ENCODE results near the gene SFXN3.
A peak's percentile ranks its signal among the peaks of the same experiment; 100 is the strongest.

The SFXN3 gene

GRCh38 chr10:100998991-100999741 lies 31.9 kb upstream of the SFXN3 start:
- peak; percentile 79 for DNase-seq
- in situ Hi-C loops (cut with HindIII; ENCODE audit: low pct_ligation_motif_present, low pct_unique_long_range_greater_than_20kb, low sequenced_read_pairs) = no loop called here

GRCh38 chr10:100999742-101000126 lies 31.3 kb upstream of the SFXN3 start, which contains the start of gene LZTS2:
Gene LZTS2 (plus strand): TSS chr10:100999808. CDS start chr10:101002539, 2,731 bp downstream.
- in situ Hi-C loops (cut with HindIII; ENCODE audit: low pct_ligation_motif_present, low pct_unique_long_range_greater_than_20kb, low sequenced_read_pairs) = no loop called here
- no peak for DNase-seq

- peak; percentile 50 for DNase-seq
- in situ Hi-C loops (cut with HindIII; ENCODE audit: low pct_ligation_motif_present, low pct_unique_long_range_greater_than_20kb, low sequenced_read_pairs) = no loop called here
These were observed 30.7 kb upstream of the SFXN3 start for GRCh38 chr10:101000127-101000914.

- DNase-seq = peak; percentile 83
- in situ Hi-C loops (cut with HindIII; ENCODE audit: low pct_ligation_motif_present, low pct_unique_long_range_greater_than_20kb, low sequenced_read_pairs) = no loop called here
These were observed 29.9 kb upstream of the SFXN3 start for GRCh38 chr10:101000915-101001658.

DNA sequence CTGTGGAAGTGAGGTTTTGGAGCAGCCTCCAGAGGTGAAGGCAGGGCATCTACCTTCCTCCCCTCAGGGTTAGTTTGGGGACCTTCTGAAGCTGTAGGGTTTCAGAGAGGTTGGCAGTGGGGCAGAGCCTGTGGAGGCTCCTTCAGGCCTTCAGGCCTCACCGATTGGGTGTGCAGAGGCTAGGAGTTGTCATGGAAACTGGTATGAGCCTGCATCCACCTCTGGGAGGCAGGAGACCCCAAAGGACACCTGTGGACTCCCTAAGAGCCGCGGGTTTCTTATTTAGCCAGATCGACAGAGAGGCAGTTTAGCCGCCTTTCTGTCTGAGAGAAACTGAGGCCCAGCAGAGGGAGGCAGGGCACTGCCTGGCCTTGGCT lies 29.4 kb upstream of the SFXN3 start:
- DNase-seq = no peak
- in situ Hi-C loops (cut with HindIII; ENCODE audit: low pct_ligation_motif_present, low pct_unique_long_range_greater_than_20kb, low sequenced_read_pairs) = no loop called here

DNA sequence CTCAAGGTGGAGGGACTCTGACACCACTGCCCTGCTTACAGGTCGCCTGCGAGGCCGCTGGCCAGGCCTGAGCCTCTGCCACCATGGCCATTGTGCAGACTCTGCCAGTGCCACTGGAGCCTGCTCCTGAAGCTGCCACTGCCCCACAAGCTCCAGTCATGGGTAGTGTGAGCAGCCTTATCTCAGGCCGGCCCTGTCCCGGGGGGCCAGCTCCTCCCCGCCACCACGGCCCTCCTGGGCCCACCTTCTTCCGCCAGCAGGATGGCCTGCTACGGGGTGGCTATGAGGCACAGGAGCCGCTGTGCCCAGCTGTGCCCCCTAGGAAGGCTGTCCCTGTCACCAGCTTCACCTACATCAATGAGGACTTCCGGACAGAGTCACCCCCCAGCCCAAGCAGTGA lies 28.6 kb upstream of the SFXN3 start:
- in situ Hi-C loops (cut with HindIII; ENCODE audit: low pct_ligation_motif_present, low pct_unique_long_range_greater_than_20kb, low sequenced_read_pairs) = no loop called here
- no peak for DNase-seq

DNA sequence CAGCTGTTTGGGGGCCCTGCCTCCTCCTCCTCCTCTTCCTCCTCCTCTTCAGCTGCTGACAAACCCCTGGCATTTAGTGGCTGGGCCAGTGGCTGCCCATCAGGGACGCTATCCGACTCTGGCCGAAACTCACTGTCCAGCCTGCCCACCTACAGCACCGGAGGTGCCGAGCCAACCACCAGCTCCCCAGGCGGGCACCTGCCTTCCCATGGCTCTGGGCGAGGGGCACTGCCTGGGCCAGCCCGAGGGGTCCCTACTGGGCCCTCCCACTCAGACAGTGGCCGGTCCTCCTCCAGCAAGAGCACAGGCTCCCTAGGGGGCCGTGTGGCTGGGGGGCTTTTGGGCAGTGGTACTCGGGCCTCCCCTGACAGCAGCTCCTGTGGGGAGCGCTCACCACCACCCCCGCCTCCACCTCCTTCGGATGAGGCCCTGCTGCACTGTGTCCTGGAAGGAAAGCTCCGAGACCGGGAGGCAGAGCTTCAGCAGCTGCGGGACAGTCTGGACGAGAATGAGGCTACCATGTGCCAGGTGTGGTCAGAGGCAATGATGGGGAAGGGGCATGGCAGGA lies 27.3 kb upstream of the SFXN3 start:
- DNase-seq = no peak
- in situ Hi-C loops (cut with HindIII; ENCODE audit: low pct_ligation_motif_present, low pct_unique_long_range_greater_than_20kb, low sequenced_read_pairs) = no loop called here

GRCh38 chr10:101005361-101005760 lies 25.7 kb upstream of the SFXN3 start:
- in situ Hi-C loops (cut with HindIII; ENCODE audit: low pct_ligation_motif_present, low pct_unique_long_range_greater_than_20kb, low sequenced_read_pairs) = no loop called here
- no peak for DNase-seq

DNA sequence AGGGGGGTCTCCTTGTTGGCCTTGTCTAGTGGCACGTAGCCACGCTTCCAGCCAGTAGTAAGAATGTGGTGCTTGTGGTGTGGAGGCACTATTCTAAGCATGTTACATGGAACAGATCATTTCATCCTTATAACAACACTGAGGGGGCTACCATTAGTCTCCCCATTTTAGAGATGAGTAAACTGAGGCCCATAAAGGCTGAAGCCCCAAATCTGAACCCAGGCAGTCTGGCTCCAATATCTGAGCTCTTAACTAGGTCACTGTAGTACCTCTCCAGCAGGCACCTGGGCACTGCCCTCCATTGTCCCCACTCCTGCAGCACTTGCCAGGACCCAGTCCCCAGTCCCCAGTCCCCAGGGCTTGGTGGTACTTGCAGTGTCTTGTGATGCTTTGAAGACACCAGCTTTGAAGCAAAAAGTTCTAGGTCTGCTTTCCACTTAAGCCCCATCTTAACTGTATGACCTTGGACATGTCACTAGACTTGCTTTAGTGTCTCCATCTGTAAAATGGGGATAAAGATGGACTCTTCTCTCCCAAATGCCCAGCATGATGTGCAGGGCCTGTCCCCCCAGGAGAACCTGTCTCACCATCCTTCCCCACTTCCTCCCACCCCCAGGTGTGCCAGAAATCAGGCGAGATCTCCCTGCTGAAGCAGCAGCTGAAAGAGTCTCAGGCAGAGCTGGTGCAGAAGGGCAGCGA lies 25.0 kb upstream of the SFXN3 start:
- DNase-seq = no peak
- in situ Hi-C loops (cut with HindIII; ENCODE audit: low pct_ligation_motif_present, low pct_unique_long_range_greater_than_20kb, low sequenced_read_pairs) = no loop called here

- in situ Hi-C loops (cut with HindIII; ENCODE audit: low pct_ligation_motif_present, low pct_unique_long_range_greater_than_20kb, low sequenced_read_pairs) = no loop called here
- DNase-seq = no peak
These were observed 24.4 kb upstream of the SFXN3 start for GRCh38 chr10:101006593-101007098.

DNA sequence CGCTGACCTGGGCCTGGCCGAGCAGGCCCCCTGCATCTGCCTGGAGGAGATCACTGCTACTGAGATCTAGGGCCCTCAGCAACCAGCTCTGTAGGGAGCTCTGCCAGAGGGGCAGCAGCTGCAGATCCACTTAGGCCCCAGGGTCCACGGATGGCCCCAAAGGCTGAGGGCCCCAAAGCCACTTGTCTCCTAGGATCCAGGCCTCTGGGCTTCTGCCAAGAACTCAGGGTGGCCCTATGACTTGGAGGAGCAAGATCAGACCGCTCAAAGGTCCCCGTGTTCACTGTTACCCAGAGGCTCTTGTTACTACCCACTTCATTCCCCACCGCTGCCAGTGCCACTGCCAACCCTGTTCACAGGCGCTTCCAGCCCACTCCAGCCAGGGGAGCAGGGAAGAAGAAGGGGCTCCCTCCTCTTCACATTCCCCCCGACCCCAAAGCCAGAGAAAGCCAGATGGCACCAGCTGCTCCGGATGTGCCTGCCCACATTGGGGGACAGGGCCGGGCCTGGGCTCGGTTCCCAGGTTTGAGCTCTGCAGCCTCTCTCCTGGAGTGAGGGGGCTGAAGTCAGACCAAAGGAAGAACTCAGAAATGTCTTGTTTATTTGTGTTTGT lies 23.8 kb upstream of the SFXN3 start:
- no peak for DNase-seq
- in situ Hi-C loops (cut with HindIII; ENCODE audit: low pct_ligation_motif_present, low pct_unique_long_range_greater_than_20kb, low sequenced_read_pairs) = no loop called here

DNA sequence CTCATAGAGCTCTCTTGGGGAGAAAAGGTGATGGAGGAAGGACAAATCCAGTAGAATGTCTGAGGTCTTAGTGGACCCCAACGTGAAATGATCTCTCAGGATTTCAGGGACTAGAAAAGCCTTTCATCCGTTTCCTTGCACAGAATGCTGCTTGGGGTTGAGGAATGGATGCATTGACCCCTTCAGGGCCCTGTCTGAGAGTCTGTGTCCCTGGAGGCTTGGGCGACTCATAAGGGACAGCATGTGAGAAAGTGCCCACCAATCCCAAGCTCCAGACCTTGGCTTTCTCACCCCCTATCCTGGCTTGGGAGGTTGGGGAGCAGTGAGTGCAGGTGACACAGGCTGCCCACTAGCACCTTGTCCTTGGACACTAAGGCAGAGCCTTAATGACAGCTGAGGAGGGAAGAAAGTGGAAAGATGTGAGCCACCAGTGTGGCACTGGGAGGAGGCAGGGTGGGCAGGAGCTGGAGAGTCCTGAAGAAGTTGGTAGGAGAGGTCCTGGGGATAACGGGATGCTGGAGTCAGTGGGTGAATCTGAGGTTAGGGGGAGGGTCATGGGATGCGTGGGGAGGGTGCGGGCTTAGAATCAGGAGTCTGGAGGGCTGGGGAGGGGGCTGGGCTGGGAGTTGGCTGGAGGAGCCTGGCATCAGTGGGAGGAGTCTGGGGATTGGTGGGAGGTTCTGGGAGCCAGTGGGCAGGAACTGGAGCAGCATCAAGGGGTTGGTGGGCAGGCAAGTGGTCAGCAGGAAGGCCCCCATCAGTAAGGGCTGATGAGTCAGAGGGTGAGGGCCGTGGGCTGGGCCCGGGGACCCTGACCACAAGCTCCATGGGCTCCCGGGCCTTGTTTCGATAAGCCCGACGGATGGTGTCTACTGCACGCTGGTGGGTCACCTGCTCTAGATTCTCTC lies 22.9 kb upstream of the SFXN3 start:
- in situ Hi-C loops (cut with HindIII; ENCODE audit: low pct_ligation_motif_present, low pct_unique_long_range_greater_than_20kb, low sequenced_read_pairs) = no loop called here

DNA sequence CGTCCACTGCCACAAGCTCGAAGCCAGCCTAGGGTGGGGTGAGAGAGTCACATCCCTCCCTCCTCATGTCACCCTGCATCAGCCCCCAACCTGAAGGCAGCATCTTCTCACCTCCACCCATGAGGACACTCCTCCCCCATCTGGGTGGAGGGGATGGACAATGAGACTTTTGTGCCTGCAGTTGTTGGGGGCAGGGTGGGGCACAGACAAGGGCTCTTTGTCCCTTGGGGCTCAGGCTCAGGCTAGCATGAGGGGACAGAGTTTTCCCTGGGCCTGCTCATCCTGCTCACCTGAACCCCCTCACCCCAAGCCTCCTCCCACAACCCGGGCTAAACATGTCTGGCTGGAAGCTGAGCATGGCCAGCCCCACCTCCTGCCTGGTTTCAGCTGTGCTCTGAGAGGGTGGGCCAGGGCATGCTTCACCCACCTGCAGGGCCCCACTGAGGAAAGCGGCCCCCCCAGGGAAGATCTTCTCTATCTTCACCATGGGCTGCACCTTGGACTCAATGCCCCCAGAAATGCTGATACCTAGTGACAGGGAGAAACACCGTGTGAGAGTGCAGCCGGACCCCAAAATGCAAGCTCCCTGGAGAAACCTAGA lies 22.1 kb upstream of the SFXN3 start:
- no peak for DNase-seq
- in situ Hi-C loops (cut with HindIII; ENCODE audit: low pct_ligation_motif_present, low pct_unique_long_range_greater_than_20kb, low sequenced_read_pairs) = no loop called here

More for the DNA sequence above, 22.9 kb upstream of the SFXN3 start:
- no peak for DNase-seq

DNA sequence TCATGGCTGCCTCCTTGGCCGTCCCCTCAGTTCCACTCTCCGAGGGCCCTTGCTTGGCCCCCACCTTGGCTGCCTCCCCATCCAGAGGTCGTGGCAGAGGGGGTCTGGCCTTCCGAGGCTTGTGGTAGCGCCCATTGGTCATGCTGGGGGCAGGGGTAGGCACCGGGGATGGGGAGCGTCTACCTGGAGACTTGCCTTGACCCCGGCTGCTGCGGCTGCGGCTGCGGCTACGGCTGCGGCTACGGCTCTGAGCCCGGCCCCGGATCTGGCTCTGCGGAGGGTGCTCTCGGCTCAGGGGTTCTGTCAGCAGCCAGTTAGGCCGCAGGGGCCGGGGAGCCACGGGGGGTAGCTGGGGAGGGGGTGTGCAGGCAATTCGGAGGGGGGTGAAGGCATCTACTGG lies 20.7 kb upstream of the SFXN3 start:
- in situ Hi-C loops (cut with HindIII; ENCODE audit: low pct_ligation_motif_present, low pct_unique_long_range_greater_than_20kb, low sequenced_read_pairs) = no loop called here
- DNase-seq = no peak

- DNase-seq = peak; percentile 60
- in situ Hi-C loops (cut with HindIII; ENCODE audit: low pct_ligation_motif_present, low pct_unique_long_range_greater_than_20kb, low sequenced_read_pairs) = no loop called here
These were observed 19.3 kb upstream of the SFXN3 start for GRCh38 chr10:101011517-101012423.

Measured in ACHN (cell line).